Neural progenitor cell (in vitro differentiated cells): ENCODE data around the gene EME2. TPM values are rescaled to one million over a fixed set of nuclear protein-coding genes. Genes with fewer than 3 reads are reported as not detected.

Experiments used
- DNase-seq: peaks from one replicate; pipeline ENCODE4 v3.0.0-alpha.2; 2016; ENCODE audit warnings: low spot score
- H2AFZ ChIP-seq: fragments of 200-600 bp; sonication (generic); replicated peaks from 2 replicates; pipeline ENCODE4 v1.6.1; 2016; ENCODE audit warnings: antibody characterized with exemption
- H3F3A ChIP-seq: fragments of 200-600 bp; sonication (generic); 2 replicates; pipeline ENCODE4 v1.6.1; 2016; ENCODE audit warnings: antibody characterized with exemption, low read depth
- H3K27ac ChIP-seq: fragments of 200-600 bp; sonication (generic); 2 replicates; pipeline ENCODE4 v1.5.1; 2016; ENCODE audit warnings: mild to moderate bottlenecking
- H3K27me3 ChIP-seq: fragments of 200-600 bp; sonication (generic); 2 replicates; pipeline ENCODE4 v1.6.1; 2016; ENCODE audit warnings: mild to moderate bottlenecking, moderate library complexity
- H3K36me3 ChIP-seq: fragments of 200-600 bp; sonication (generic); 2 replicates; pipeline ENCODE4 v1.5.1; 2016
- H3K4me1 ChIP-seq: fragments of 200-600 bp; sonication (generic); 2 replicates; pipeline ENCODE4 v1.6.1; 2016; ENCODE audit warnings: mixed run types
- H3K4me2 ChIP-seq: fragments of 200-600 bp; sonication (generic); 2 replicates; pipeline ENCODE4 v1.6.1; 2016
- H3K4me3 ChIP-seq: fragments of 200-600 bp; sonication (generic); 2 replicates; pipeline ENCODE4 v1.5.1; 2016
- H3K79me2 ChIP-seq: fragments of 200-600 bp; sonication (generic); 2 replicates; pipeline ENCODE4 v1.6.1; 2016; ENCODE audit warnings: low read depth
- H3K9ac ChIP-seq: fragments of 200-600 bp; sonication (generic); 2 replicates; pipeline ENCODE4 v1.6.1; 2016
- H3K9me3 ChIP-seq: fragments of 200-600 bp; sonication (generic); 2 replicates; pipeline ENCODE4 v1.5.1; 2016; ENCODE audit warnings: low read depth
- H4K20me1 ChIP-seq: fragments of 200-600 bp; sonication (generic); 2 replicates; pipeline ENCODE4 v1.6.1; 2016; ENCODE audit warnings: low read depth
- H3K27ac Mint-ChIP-seq: 3 replicates; pipeline ENCODE4 v1.8.0; 2021; ENCODE audit warnings: mixed read lengths
- H3K27me3 Mint-ChIP-seq: 2 replicates; pipeline ENCODE4 v1.8.0; 2022; ENCODE audit warnings: low read depth, mild to moderate bottlenecking, inconsistent platforms, moderate library complexity, mixed read lengths; ENCODE audit not compliant: insufficient read depth
- H3K36me3 Mint-ChIP-seq: 3 replicates; pipeline ENCODE4 v1.8.0; 2021; ENCODE audit warnings: mixed read lengths
- H3K4me1 Mint-ChIP-seq: 3 replicates; pipeline ENCODE4 v1.8.0; 2021; ENCODE audit warnings: mixed read lengths
- H3K4me3 Mint-ChIP-seq: 3 replicates; pipeline ENCODE4 v1.8.0; 2021; ENCODE audit warnings: mild to moderate bottlenecking, moderate library complexity, mixed read lengths
- H3K9me3 Mint-ChIP-seq: 3 replicates; pipeline ENCODE4 v1.8.0; 2020; ENCODE audit warnings: mixed read lengths
- CTCF ChIP-seq: fragments of 200-600 bp; sonication (generic); IDR thresholded peaks from 2 replicates; pipeline ENCODE4 v1.5.1; 2017; ENCODE audit warnings: antibody characterized with exemption, mild to moderate bottlenecking
- EZH2 ChIP-seq: fragments of 200-600 bp; sonication (generic); IDR thresholded peaks from 2 replicates; pipeline ENCODE4 v1.6.1; 2017; ENCODE audit warnings: antibody characterized with exemption, mild to moderate bottlenecking, moderate library complexity
- EZH2phosphoT487 ChIP-seq: fragments of 200-600 bp; sonication (generic); IDR thresholded peaks from 2 replicates; pipeline ENCODE4 v1.6.1; 2017; ENCODE audit warnings: antibody characterized with exemption
- total RNA-seq: library from RNA; depleted of rRNA; stranded (reverse); fragments of >200 nt; gene quantifications from 2 replicates; pipeline ENCODE4 v1.2.3, GENCODE V29; 2015; ENCODE audit warnings: low replicate concordance

Gene EME2
- total RNA-seq, 1 donor from 2014 or later: 2.3 TPM

- H3K9me3 Mint-ChIP-seq: no peaks in the 10 kb centered on the region
Observed at GRCh38 chr16:1781758-1782407, 9.3 kb downstream of the EME2 start.

GRCh38 chr16:1782408-1783264 lies 10.0 kb downstream of the EME2 start, which contains the start of the genes NUBP2 and SPSB3:
NUBP2 (plus strand) TSS chr16:1782960; CDS start chr16:1783021, 61 bp downstream.
SPSB3 (minus strand) TSS chr16:1782571; CDS start chr16:1781483, 1,088 bp downstream.
- peak within 1 kb of the TSS; percentile 43 for H2AFZ ChIP-seq
- H3K36me3 Mint-ChIP-seq: no peaks in the 10 kb centered on the region
- H3K4me3 ChIP-seq: peak within 1 kb of the TSS; percentile 95
- H3K36me3 ChIP-seq: no peaks in the 10 kb centered on the region
- peaks cover 16% of the 10 kb centered on the region for H3F3A ChIP-seq
- peak; percentile 100 for DNase-seq
- H3K27me3 Mint-ChIP-seq: peaks cover 11% of the 10 kb centered on the region
- H3K27me3 ChIP-seq: no peaks in the 10 kb centered on the region
- peak within 1 kb of the TSS; percentile 100 for H3K4me2 ChIP-seq
- H3K4me3 Mint-ChIP-seq: peak within 1 kb of the TSS; percentile 97
- H3K4me1 ChIP-seq: peaks cover 6% of the 10 kb centered on the region
- peak within 1 kb of the TSS; percentile 34 for H3K27ac Mint-ChIP-seq
- no peaks in the 10 kb centered on the region for H3K9me3 Mint-ChIP-seq
- TF ChIP-seq EZH2phosphoT487: no peak
- no peak for TF ChIP-seq CTCF
- TF ChIP-seq EZH2: no peak
- peak within 1 kb of the TSS; percentile 59 for H3K27ac ChIP-seq
- H4K20me1 ChIP-seq: peaks cover 56% of the 10 kb centered on the region
- no peaks in the 10 kb centered on the region for H3K9me3 ChIP-seq
- peak within 1 kb of the TSS; percentile 72 for H3K9ac ChIP-seq
- H3K4me1 Mint-ChIP-seq: peaks cover 15% of the 10 kb centered on the region
- peaks cover 43% of the 10 kb centered on the region for H3K79me2 ChIP-seq

More at GRCh38 chr16:1781758-1782407, 9.3 kb downstream of the EME2 start:
- Histone ChIP-seq H3K4me1 (peaks cover 6% of the 10 kb centered on the region), H3K4me3 (peak overlapping the region; percentile 95), H3K9ac (peak overlapping the region; percentile 63), H3K4me2 (peak overlapping the region; percentile 97), H3K79me2 (peaks cover 43% of the 10 kb centered on the region), H3K36me3 (no peaks in the 10 kb centered on the region), H4K20me1 (peaks cover 56% of the 10 kb centered on the region), H3F3A (peaks cover 16% of the 10 kb centered on the region), H2AFZ (peak overlapping the region; percentile 43), H3K27me3 (no peaks in the 10 kb centered on the region), H3K9me3 (no peaks in the 10 kb centered on the region), H3K27ac (peak overlapping the region; percentile 59)
- DNase-seq: peak; percentile 53
- H3K4me3 Mint-ChIP-seq: peak overlapping the region; percentile 92
- H3K27ac Mint-ChIP-seq: no peak overlapping the region
- H3K27me3 Mint-ChIP-seq: peaks cover 11% of the 10 kb centered on the region
- H3K4me1 Mint-ChIP-seq: peaks cover 15% of the 10 kb centered on the region
- no peaks in the 10 kb centered on the region for H3K36me3 Mint-ChIP-seq
- TF ChIP-seq EZH2 (no peak), CTCF (peak; percentile 18)

GRCh38 chr16:1784977-1785845 lies 12.6 kb downstream of the EME2 start:
- Mint-ChIP-seq H3K9me3 (no peaks in the 10 kb centered on the region), H3K27me3 (peaks cover 9% of the 10 kb centered on the region), H3K4me3 (peak overlapping the region; percentile 75), H3K36me3 (peaks cover 4% of the 10 kb centered on the region), H3K4me1 (peaks cover 15% of the 10 kb centered on the region), H3K27ac (no peak overlapping the region)
- no peak for DNase-seq
- Histone ChIP-seq H3K9ac (no peak overlapping the region), H3K4me2 (no peak overlapping the region), H3K36me3 (no peaks in the 10 kb centered on the region), H3K9me3 (no peaks in the 10 kb centered on the region), H3K4me3 (no peak overlapping the region), H3F3A (peaks cover 16% of the 10 kb centered on the region), H3K27me3 (no peaks in the 10 kb centered on the region), H3K27ac (no peak overlapping the region), H2AFZ (no peak overlapping the region), H4K20me1 (peaks cover 39% of the 10 kb centered on the region), H3K79me2 (peaks cover 43% of the 10 kb centered on the region), H3K4me1 (peaks cover 6% of the 10 kb centered on the region)
- TF ChIP-seq EZH2phosphoT487 (no peak), EZH2 (no peak), CTCF (no peak)
